LHCN-M2 (cell line): Measurements from ENCODE around the gene SLC6A17. TPM values are rescaled to one million over a fixed set of nuclear protein-coding genes. Genes with fewer than 3 reads are reported as not detected.

Experiments used
- DNase-seq: peaks from one replicate; pipeline ENCODE4 v3.0.0-alpha.2; 2012; ENCODE audit warnings: low read depth
- total RNA-seq: library from RNA; depleted of rRNA; stranded (reverse); fragments of >200 nt; gene quantifications from 2 replicates; pipeline ENCODE4 v1.2.3, GENCODE V29; 2014

The SLC6A17 gene
- total RNA-seq, 1 experiment from 2014 or later: 0.23 TPM

GRCh38 chr1:110173466-110174105, 23.3 kb downstream of the SLC6A17 start:
- no peak for DNase-seq

GRCh38 chr1:110174961-110175360, 24.7 kb downstream of the SLC6A17 start:
- DNase-seq: no peak

GRCh38 chr1:110176299-110176956, 26.1 kb downstream of the SLC6A17 start:
- peak; percentile 7 for DNase-seq

- DNase-seq: no peak
Observed at GRCh38 chr1:110177775-110178174, 27.5 kb downstream of the SLC6A17 start.

- no peak for DNase-seq
Observed at GRCh38 chr1:110183642-110184167, 33.4 kb downstream of the SLC6A17 start.

- no peak for DNase-seq
Observed at GRCh38 chr1:110184446-110184845, 34.2 kb downstream of the SLC6A17 start.

GRCh38 chr1:110185181-110185580, 34.9 kb downstream of the SLC6A17 start:
- DNase-seq: no peak

GRCh38 chr1:110186558-110186957, 36.3 kb downstream of the SLC6A17 start:
- no peak for DNase-seq

GRCh38 chr1:110187139-110187890, 37.0 kb downstream of the SLC6A17 start:
- peak; percentile 41 for DNase-seq

GRCh38 chr1:110188035-110188618, 37.8 kb downstream of the SLC6A17 start:
- peak; percentile 61 for DNase-seq

GRCh38 chr1:110189181-110189580, 38.9 kb downstream of the SLC6A17 start:
- DNase-seq: no peak

GRCh38 chr1:110190282-110190929, 40.1 kb downstream of the SLC6A17 start:
- DNase-seq: peak; percentile 25

GRCh38 chr1:110192541-110192940, 42.2 kb downstream of the SLC6A17 start:
- DNase-seq: no peak

- DNase-seq: no peak
Observed at GRCh38 chr1:110195196-110195595, 44.9 kb downstream of the SLC6A17 start.

GRCh38 chr1:110196917-110197765, 46.8 kb downstream of the SLC6A17 start:
- peak; percentile 23 for DNase-seq

- DNase-seq: no peak
Observed at GRCh38 chr1:110197905-110198629, 47.8 kb downstream of the SLC6A17 start.

GRCh38 chr1:110198746-110199145, 48.5 kb downstream of the SLC6A17 start:
- DNase-seq: no peak

- DNase-seq: no peak
Observed at GRCh38 chr1:110200190-110200589, 49.9 kb downstream of the SLC6A17 start.

- peak; percentile 10 for DNase-seq
Observed at GRCh38 chr1:110200666-110201065, 50.4 kb downstream of the SLC6A17 start.
